ENCODE results near the gene COMMD3.

Gene COMMD3

DNA sequence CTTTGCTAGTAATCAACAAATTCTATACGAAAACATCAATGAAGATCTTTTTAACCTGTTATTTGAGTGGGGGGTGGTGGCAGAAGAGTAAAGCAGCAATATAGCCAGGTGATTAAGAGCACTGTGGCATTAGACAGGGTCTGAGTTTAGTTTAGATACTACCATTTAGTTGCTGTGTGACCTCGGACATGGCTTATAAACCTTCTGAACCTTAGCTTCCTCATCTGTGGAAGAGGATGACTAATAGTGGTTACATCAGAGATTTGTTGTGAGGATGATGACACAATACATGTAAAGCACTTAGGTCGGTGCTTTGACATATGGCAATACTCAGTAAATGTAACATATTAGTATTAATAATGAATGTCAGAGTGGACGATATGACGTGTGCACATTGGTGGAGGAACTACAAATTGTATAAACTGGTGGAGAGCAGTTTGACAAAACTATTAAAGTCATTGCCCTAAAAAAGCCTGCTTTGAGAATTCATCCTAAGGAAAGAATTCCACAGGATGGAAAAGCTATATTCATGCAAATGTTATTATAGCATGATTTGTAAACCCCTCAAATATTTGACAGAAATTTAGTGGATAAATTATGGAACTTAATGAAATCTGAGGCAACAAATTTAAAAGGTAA, 53.4 kb downstream of the COMMD3 start:
- no peaks in the 10 kb centered on the region for H3K9me3 ChIP-seq (ENCODE audit: control insufficient read depth in 1 of 2, low read length in 2 of 2)
- no peak overlapping the region for H3K4me3 ChIP-seq (ENCODE audit: low read depth in 1 of 2, low read length in 2 of 2)
- H3K27me3 ChIP-seq (ENCODE audit: low read depth, low read length), result no peaks in the 10 kb centered on the region
- no peaks in the 10 kb centered on the region for H3K36me3 ChIP-seq (ENCODE audit: control insufficient read depth in 1 of 2, insufficient read depth in 2 of 2, low read length in 2 of 2)
- H3K4me1 ChIP-seq (ENCODE audit: control insufficient read depth in 1 of 2, insufficient read depth in 2 of 2, low read length in 2 of 2), result no peaks in the 10 kb centered on the region
- H3K27ac ChIP-seq (ENCODE audit: low read length), result no peak overlapping the region

All from muscle layer of duodenum (tissue), 2 donors.